Activated T-helper 1 cell treated with anti-CD3 and anti-CD28 coated beads, Interleukin-12 subunit alpha, Interleukin-12 subunit beta, Interleukin-2, Interleukin-4 antibody, amounts not matched to agents 30 ng/mL and 10 ng/mL and 1 ng/mL, durations not matched to agents 14 hours and 24 hours and 36 hours (primary cell): ENCODE results near the gene FRMD4A. TPM values are rescaled to one million over a fixed set of nuclear protein-coding genes. Genes with fewer than 3 reads are reported as not detected.
"Not testable (repeated sequence)": the region's sequence is repeated elsewhere in the genome, so short reads cannot be mapped to it uniquely, and the experiment has no call there.

Experiments used
- DNase-seq: peaks from one replicate; pipeline ENCODE4 v3.0.0; 2021; ENCODE audit warnings: low spot score
- H3K27ac Mint-ChIP-seq: one replicate; pipeline ENCODE4 v1.8.0; 2021; ENCODE audit warnings: mild to moderate bottlenecking, mixed read lengths
- H3K27me3 Mint-ChIP-seq: one replicate; pipeline ENCODE4 v1.8.0; 2022; ENCODE audit warnings: mild to moderate bottlenecking, moderate library complexity, mixed read lengths; ENCODE audit not compliant: insufficient read depth
- H3K36me3 Mint-ChIP-seq: one replicate; pipeline ENCODE4 v1.8.0; 2021; ENCODE audit warnings: low read depth, mixed read lengths
- H3K4me1 Mint-ChIP-seq: one replicate; pipeline ENCODE4 v1.8.0; 2021; ENCODE audit warnings: low read depth, mixed read lengths
- H3K4me3 Mint-ChIP-seq: one replicate; pipeline ENCODE4 v1.8.0; 2021; ENCODE audit warnings: mild to moderate bottlenecking, moderate library complexity, mixed read lengths
- H3K9me3 Mint-ChIP-seq: one replicate; pipeline ENCODE4 v1.8.0; 2021; ENCODE audit warnings: mixed read lengths
- intact Hi-C: fragments of 100-400 bp; cut with micrococcal nuclease; formaldehyde crosslinking; loops from one replicate; pipeline ENCODE4 v1.15.1; 2024
- total RNA-seq: library from RNA; stranded (reverse); gene quantifications from 2 replicates; pipeline ENCODE4 v1.2.3, GENCODE V29; 2022

The FRMD4A gene
- total RNA-seq, 1 donor from 2014 or later: 0.31 TPM

DNA sequence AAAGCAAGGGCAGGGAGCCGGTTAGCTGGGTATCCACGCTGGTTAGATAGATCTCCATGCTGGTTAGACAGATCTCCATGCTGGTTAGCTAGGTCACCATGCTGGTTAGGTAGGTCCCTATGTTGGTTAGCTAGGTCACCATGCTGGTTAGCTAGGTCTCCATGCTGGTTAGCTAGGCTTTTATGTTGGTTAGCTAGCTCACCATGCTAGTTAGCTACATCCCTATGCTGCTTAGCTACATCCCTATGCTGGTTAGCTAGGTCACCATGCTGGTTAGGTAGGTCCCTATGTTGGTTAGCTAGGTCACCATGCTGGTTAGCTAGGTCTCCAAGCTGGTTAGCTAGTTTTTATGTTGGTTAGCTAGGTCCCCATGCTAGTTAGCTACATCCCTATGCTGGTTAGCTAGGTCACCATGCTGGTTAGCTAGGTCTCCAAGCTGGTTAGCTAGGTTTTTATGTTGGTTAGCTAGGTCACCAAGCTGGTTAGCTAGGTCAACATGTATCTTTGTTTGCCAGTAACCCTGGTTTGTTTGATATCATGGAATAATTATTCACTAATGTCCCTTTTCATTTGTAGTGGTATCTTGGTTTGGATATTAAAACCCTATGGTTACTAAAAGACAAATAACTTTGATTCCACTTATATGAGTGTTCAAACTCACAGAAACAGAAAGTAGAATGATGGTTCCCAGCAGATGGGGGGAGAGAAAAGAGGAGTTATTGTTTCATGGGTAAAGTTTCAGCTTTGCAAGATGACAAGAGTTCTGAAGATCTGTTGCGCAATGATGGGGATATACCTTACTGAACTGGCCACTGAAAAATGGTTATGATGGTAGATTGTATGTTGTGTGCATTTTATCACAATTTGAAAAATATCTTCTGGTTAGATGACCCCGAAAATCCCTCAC, 607.7 kb downstream of the FRMD4A start:
- Mint-ChIP-seq H3K4me1 (peaks cover 10% of the 10 kb centered on the region), H3K36me3 (no peaks in the 10 kb centered on the region), H3K27ac (no peak overlapping the region), H3K4me3 (no peak overlapping the region), H3K9me3 (peaks cover 3% of the 10 kb centered on the region), H3K27me3 (peaks cover 10% of the 10 kb centered on the region)
- intact Hi-C loops: no loop called here
- no peak for DNase-seq

DNA sequence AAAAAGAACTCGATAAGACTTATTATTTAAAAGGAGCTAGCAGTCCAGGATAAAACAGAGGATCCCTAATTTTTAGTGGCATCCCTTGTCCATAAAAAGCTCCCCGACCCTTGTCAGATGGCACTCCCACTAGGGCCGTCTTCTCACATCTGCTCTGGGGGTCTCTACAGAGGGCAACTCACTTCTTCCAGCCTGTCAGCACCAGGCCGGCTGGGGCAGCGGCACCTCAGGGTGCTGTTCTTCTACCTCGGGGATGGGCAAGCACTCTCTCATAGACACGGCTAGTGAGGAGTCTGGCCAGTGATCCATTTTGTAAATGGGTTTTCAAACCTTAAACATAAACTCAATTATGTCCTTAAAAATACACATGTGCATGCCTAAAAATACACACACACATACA, 609.2 kb downstream of the FRMD4A start:
- intact Hi-C loops: no loop called here
- no peaks in the 10 kb centered on the region for H3K36me3 Mint-ChIP-seq
- DNase-seq: no peak
- H3K27ac Mint-ChIP-seq: no peak overlapping the region
- peaks cover 15% of the 10 kb centered on the region for H3K27me3 Mint-ChIP-seq
- H3K4me1 Mint-ChIP-seq: peaks cover 15% of the 10 kb centered on the region
- peaks cover 3% of the 10 kb centered on the region for H3K9me3 Mint-ChIP-seq
- no peak overlapping the region for H3K4me3 Mint-ChIP-seq

DNA sequence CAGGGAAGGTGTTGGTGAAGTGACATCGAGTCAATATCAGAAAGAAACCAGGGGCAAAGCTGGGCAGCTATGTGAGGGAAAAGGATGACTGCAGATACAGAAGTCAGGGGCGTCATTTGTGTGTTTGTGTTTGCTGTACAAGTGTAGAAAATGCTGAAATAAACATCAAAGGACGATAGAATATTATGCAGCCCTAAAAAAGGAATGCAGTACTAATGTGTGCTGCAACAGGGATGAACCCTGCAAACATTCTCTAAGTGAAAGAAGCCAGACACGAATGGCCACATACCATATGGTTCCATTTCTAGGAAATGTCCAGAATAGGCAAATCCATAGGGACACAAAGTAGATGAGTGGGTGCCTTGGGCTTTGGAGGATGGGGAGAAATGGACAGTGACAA, 610.0 kb downstream of the FRMD4A start:
- H3K36me3 Mint-ChIP-seq: no peaks in the 10 kb centered on the region
- H3K4me1 Mint-ChIP-seq: peaks cover 15% of the 10 kb centered on the region
- intact Hi-C loops: no loop called here
- no peak overlapping the region for H3K4me3 Mint-ChIP-seq
- H3K27me3 Mint-ChIP-seq: peaks cover 15% of the 10 kb centered on the region
- no peak overlapping the region for H3K27ac Mint-ChIP-seq
- DNase-seq: no peak
- peaks cover 3% of the 10 kb centered on the region for H3K9me3 Mint-ChIP-seq

DNA sequence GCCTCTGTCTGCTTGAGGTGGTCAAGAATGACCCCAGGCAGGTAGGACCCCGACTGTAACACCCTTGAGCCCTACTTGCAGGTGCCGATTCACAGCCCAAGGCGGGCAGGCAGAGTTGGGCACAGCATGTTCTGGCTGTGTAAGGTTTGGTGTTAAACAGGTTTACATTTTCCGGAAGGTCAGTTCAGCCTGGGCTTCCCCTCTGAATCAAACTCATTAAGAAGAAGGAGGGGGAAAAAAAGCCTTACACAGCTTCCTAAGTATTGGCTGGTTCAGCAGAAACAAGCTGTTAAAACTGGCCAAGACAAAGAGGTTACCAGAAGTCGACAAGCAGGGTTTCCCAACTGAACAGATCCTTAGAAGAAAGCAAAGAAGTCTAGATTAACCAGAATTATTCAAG, 611.3 kb downstream of the FRMD4A start:
- peaks cover 15% of the 10 kb centered on the region for H3K27me3 Mint-ChIP-seq
- intact Hi-C loops: no loop called here
- no peak overlapping the region for H3K27ac Mint-ChIP-seq
- H3K36me3 Mint-ChIP-seq: no peaks in the 10 kb centered on the region
- H3K4me1 Mint-ChIP-seq: peaks cover 15% of the 10 kb centered on the region
- no peak for DNase-seq
- no peak overlapping the region for H3K4me3 Mint-ChIP-seq
- H3K9me3 Mint-ChIP-seq: peaks cover 3% of the 10 kb centered on the region

DNA sequence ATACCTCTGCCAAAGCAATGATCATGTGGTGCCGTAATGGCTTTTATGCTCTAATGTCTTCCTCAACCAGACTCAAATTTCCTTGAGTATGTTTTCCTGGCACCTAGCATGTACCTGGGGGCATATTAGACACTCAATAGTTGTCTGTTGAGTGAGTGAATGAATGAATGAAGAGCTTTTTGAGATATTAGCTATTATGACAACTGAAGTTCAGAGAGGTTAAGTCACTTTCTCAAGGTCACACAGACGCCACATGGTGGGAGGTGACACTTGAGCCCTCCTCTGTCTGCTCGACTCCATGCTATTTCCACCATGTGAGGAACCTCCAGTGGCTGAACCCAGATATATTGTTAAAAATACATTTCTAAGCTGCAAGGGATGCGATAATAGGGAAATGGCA, 611.9 kb downstream of the FRMD4A start:
- H3K27me3 Mint-ChIP-seq: peaks cover 15% of the 10 kb centered on the region
- no peak overlapping the region for H3K4me3 Mint-ChIP-seq
- no peak overlapping the region for H3K27ac Mint-ChIP-seq
- intact Hi-C loops: no loop called here
- peaks cover 15% of the 10 kb centered on the region for H3K4me1 Mint-ChIP-seq
- no peaks in the 10 kb centered on the region for H3K36me3 Mint-ChIP-seq
- H3K9me3 Mint-ChIP-seq: peaks cover 3% of the 10 kb centered on the region
- DNase-seq: no peak

DNA sequence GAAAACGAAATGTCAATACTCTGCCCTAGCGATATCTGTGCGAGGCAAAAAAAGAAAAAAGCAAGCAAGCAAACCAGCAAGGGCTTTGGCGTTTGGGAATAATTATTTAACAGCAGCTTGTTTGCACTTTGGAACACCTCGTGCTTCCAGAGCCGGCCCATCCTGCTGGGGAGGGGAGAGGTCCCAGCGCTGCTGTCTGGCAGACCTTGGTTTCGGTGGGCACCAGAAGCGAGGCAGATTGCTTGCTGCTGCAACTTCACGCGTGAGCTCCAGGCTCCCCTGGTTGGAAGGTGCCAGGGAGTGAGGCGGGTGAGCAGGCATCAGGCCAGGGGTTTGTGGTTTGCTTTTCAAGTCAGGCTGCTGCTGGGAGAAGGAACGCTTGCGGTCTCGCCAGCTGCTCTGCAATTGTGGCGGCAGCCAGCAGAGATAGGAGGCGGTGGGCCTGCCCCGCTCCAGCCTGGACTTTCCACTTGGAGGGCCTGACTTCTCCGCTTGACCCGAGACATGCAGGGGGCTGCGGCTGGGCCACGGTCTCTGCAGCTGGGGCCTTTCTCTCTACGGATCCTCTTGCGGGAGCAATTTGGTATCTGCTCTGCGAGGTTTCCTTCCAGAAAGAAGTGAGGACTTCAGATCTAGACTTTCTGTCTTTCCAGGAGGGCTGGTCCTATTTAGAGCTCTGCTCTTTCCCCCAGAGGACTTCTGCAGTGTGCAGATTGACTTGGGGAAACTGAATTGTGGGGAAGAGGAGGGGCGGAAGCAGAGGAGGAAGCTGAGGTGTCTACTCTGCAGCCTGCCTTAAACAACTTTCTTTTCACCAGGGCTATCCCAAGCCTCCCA, 612.6 kb downstream of the FRMD4A start:
- peaks cover 15% of the 10 kb centered on the region for H3K4me1 Mint-ChIP-seq
- intact Hi-C loops: no loop called here
- no peak overlapping the region for H3K27ac Mint-ChIP-seq
- no peak for DNase-seq
- no peaks in the 10 kb centered on the region for H3K36me3 Mint-ChIP-seq
- peak overlapping the region; percentile 45 for H3K4me3 Mint-ChIP-seq
- H3K27me3 Mint-ChIP-seq: peaks cover 15% of the 10 kb centered on the region
- H3K9me3 Mint-ChIP-seq: peaks cover 3% of the 10 kb centered on the region

DNA sequence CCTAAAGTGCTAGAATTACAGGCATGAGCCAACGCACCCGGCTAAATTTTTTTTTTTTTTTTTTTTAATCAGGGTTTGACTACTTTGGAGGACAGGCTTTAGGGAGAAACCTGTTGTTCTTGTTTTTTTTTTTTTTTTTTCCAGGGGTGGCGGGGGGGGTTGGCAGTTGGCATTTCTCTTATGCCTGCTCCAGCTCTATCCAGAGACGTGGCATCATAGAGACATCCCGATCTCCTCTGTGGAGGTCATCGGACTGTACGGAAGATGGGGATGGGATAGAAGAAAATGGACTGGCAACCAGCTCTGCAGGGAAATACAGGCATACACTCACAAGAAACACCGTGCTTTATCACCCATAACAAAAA, 613.2 kb downstream of the FRMD4A start:
- Mint-ChIP-seq H3K27ac (no peak overlapping the region), H3K4me1 (peaks cover 15% of the 10 kb centered on the region), H3K9me3 (peaks cover 3% of the 10 kb centered on the region), H3K27me3 (peaks cover 15% of the 10 kb centered on the region), H3K36me3 (no peaks in the 10 kb centered on the region), H3K4me3 (peak overlapping the region; percentile 45)
- intact Hi-C loops: no loop called here
- no peak for DNase-seq

DNA sequence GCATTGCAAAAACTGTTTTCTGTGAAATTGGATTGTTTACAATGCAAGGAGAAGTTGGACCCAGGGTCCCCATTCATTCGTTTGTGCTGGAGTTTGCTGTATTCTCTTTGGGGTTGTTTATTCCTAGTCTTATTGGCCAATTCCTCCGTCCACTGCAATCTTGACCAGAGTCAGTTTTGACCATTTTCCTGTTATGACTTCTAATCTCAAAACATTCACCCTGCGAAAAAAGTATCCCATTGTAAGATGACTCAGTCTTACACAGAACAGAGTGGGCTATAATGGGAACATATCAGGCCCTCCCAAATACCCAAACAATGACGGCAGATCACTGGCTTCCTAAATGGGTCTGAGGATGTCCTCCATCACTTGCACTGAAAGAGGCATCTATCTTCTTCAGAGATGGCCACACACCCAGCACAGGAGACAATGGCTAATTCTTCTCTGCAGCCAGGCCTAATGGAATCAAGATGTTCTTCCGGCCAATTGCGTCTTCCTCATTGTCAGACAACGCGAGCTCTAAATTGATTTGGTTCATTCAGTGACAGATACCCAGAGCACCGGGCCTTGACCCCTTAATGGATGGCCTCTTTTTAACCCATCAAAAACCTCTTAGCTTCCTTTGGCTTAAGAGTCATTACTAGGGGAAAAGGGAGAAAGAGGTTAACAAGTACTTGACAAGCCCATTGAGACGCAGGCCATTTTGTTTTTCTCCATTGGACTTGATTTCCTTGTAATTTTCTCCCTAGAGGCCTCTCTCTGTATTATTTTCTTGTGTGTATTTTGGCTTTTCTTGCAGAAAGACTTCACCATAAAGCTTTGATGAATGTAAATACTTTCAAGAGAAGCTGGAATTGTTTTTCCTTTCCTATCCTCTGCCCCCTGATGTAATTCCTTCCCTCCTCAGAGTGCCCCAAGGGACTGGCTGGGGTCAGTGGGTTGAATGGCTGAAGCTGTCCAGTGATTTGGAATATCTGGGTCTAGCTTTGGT, 614.3 kb downstream of the FRMD4A start:
- no peak for DNase-seq
- Mint-ChIP-seq H3K4me3 (no peak overlapping the region), H3K27me3 (peaks cover 15% of the 10 kb centered on the region), H3K4me1 (peaks cover 15% of the 10 kb centered on the region), H3K9me3 (peaks cover 3% of the 10 kb centered on the region), H3K27ac (no peak overlapping the region), H3K36me3 (no peaks in the 10 kb centered on the region)
- intact Hi-C loops: no loop called here

DNA sequence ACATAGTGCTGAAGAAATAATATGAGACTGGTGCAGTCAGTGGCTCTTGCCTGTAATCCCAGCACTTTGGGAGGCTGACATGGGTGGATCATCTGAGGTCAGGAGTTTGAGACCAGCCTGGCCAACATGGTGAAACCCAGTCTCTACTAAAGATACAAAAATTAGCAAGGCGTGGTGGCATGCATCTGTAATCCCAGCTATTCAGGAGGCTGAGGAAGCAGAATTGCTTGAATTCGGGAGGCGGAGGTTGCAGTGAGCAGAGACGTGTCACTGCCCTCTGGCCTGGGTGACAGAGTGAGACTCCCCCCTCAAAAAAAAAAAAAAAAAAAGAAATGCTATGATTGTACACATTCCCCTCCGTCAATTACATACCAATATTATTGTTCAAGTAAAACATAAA, 615.1 kb downstream of the FRMD4A start:
- Mint-ChIP-seq H3K27me3 (peaks cover 13% of the 10 kb centered on the region), H3K4me1 (peaks cover 15% of the 10 kb centered on the region)
- intact Hi-C loops, DNase-seq, H3K4me3 Mint-ChIP-seq, H3K27ac Mint-ChIP-seq, H3K36me3 Mint-ChIP-seq, H3K9me3 Mint-ChIP-seq: not testable (repeated sequence)

DNA sequence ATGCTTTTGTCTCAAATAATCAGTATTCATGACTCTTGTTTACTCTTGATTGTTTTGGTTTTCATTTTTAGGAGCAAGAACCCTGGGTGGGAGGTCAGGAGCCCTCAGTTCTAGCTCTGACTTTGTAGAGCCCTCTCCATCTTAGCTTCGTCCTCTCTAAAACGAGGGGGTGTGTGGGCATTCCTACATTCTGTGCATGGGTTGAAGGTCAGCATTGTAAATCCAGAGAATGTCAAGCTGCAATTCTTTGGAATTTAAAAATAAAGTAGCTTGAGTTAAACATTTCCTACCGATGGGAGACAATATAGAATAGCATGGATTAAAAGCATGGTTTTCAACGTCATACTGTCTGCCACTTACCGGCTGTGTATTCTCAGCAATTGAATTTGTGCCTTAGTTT, 615.6 kb downstream of the FRMD4A start:
- H3K9me3 Mint-ChIP-seq: no peaks in the 10 kb centered on the region
- H3K27ac Mint-ChIP-seq: no peak overlapping the region
- intact Hi-C loops: no loop called here

DNA sequence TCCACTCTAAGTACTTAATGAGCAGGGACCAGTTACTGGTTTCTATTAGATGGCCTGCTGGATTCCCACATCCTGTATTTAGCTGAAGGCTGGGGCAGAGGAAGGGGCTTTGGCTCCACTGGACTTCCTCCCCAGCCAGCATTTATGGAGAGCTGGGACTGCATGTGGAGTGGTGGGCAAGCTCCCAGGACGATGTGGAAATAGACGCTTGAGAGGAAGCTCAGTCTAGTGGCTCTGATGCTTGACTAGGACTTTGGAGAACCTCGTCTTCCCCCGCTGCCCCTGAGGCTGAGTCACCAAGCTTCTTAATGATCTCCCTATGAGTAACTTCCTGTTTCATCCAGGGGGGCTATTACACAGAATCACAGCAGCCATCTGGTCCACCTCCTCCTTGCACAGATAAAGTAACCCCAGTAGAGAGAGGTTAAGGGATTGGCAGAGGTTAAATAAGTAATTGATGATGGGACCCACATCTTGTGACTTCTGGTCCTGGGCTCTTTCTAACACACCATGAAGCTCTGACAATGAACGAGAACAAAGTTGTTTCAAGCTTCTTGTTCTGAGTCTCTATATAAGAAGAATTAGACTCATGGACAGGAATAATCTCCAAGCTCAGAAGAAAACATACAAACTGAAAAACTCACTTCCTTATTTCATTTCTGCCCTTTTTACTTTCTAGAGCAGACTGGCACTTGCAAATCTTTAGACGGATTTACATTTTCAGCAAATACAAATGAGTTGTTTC, 617.7 kb downstream of the FRMD4A start:
- Mint-ChIP-seq H3K27me3 (peaks cover 16% of the 10 kb centered on the region), H3K4me1 (peaks cover 10% of the 10 kb centered on the region)
- intact Hi-C loops: no loop called here

More for the DNA sequence above, 615.6 kb downstream of the FRMD4A start:
- peaks cover 13% of the 10 kb centered on the region for H3K27me3 Mint-ChIP-seq
- no peaks in the 10 kb centered on the region for H3K36me3 Mint-ChIP-seq
- H3K4me3 Mint-ChIP-seq: no peak overlapping the region
- peaks cover 15% of the 10 kb centered on the region for H3K4me1 Mint-ChIP-seq
- DNase-seq: no peak

DNA sequence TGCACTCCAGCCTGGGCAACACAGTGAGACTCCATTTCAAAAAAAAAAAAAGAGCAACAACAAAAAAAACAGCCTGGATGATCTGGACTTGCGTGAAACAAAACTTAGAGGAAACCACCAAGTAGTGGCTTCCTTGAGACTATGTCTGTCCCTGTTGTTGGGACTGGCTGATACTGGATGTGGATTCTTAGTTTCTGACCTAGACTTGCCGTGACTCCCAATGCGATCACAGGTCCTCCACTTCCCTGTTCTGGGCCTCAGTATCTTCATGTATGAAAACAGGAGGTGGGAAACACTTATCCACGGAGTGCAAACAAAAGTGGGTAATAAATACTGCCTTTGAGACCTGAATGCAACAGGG, 618.3 kb downstream of the FRMD4A start:
- Mint-ChIP-seq H3K27me3 (peaks cover 17% of the 10 kb centered on the region), H3K4me1 (peaks cover 10% of the 10 kb centered on the region), H3K36me3 (no peaks in the 10 kb centered on the region), H3K27ac (no peak overlapping the region), H3K4me3 (no peak overlapping the region), H3K9me3 (no peaks in the 10 kb centered on the region)
- DNase-seq: no peak
- intact Hi-C loops: no loop called here

More for the DNA sequence above, 617.7 kb downstream of the FRMD4A start:
- no peak overlapping the region for H3K4me3 Mint-ChIP-seq
- DNase-seq: no peak
- H3K36me3 Mint-ChIP-seq: no peaks in the 10 kb centered on the region
- no peaks in the 10 kb centered on the region for H3K9me3 Mint-ChIP-seq
- no peak overlapping the region for H3K27ac Mint-ChIP-seq
